NT2/D1 (cell line): ENCODE data around the gene ANGPTL2.

Source experiments
- YY1 ChIP-seq: IDR thresholded peaks from 2 replicates; pipeline ENCODE4 v1.6.1; 2011; ENCODE audit not compliant: insufficient read length, insufficient read depth
- ZNF274 ChIP-seq: IDR thresholded peaks from 2 replicates; pipeline ENCODE4 v1.6.1; 2011; ENCODE audit warnings: mild to moderate bottlenecking, low read depth, low read length

DNA sequence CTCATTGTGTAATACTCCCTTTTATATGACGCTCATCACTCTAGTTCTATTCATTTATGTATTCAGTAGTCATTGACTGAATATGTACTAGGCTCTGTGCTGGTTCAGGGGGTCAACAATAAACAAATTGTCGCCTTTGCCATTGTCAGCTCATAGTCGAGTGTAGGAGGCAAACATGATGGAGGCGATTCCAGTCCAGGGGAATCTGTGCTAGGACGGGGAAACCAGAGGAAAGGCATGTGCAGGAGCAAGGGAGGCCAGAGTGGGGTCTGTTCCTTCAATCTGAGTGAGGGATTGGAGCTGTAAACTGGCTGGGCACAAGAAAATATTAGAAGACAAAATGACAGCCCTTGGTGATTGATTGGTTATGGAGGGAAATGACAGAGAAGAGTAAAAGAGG is 83.9 kb downstream of the ANGPTL2 start:
- TF ChIP-seq YY1 = no peak
- no peak for TF ChIP-seq ZNF274
